Neural progenitor cell (in vitro differentiated cells): ENCODE results near the gene ISCA2.

ENCODE experiments used
- EZH2phosphoT487 ChIP-seq: fragments of 200-600 bp; sonication (generic); IDR thresholded peaks from 2 replicates; pipeline ENCODE4 v1.6.1; 2017; ENCODE audit warnings: antibody characterized with exemption
- TF ChIP-seq, protein P1 (sequence below): fragments of 200-600 bp; sonication (generic); IDR thresholded peaks from 2 replicates; pipeline ENCODE4 v1.5.1; 2017; ENCODE audit warnings: antibody characterized with exemption, mild to moderate bottlenecking

DNA sequence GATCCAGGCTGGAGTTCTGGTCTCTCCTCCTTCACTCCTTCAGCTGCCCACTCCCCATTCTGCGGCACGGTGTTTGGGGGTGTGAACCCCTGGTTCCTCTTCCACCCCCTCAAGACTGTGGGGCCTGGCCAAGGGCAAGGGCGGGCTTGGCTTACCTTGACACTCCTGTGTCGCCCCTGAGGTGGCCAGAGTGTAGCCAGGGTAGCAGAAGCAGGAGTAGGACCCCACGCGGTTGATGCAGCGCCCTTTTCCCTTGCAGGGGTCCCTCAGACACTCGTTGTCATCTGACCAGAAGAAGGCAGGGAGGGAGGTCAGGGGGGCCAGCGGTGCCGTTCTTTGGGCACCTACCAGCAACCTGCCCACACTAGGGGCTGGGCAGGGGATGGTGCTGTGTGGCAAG lies 28.2 kb downstream of the ISCA2 start:
- TF ChIP-seq, protein P1, sequence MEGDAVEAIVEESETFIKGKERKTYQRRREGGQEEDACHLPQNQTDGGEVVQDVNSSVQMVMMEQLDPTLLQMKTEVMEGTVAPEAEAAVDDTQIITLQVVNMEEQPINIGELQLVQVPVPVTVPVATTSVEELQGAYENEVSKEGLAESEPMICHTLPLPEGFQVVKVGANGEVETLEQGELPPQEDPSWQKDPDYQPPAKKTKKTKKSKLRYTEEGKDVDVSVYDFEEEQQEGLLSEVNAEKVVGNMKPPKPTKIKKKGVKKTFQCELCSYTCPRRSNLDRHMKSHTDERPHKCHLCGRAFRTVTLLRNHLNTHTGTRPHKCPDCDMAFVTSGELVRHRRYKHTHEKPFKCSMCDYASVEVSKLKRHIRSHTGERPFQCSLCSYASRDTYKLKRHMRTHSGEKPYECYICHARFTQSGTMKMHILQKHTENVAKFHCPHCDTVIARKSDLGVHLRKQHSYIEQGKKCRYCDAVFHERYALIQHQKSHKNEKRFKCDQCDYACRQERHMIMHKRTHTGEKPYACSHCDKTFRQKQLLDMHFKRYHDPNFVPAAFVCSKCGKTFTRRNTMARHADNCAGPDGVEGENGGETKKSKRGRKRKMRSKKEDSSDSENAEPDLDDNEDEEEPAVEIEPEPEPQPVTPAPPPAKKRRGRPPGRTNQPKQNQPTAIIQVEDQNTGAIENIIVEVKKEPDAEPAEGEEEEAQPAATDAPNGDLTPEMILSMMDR = no peak
- TF ChIP-seq EZH2phosphoT487 = no peak
